ENCODE data around the gene ABI3BP.
"Not testable (repeated sequence)": the region's sequence is repeated elsewhere in the genome, so short reads cannot be mapped to it uniquely, and the experiment has no call there.

Gene ABI3BP

GRCh38 chr3:100978011-100978659 lies 15.1 kb downstream of the ABI3BP start:
- DNase-seq, result no peak

DNA sequence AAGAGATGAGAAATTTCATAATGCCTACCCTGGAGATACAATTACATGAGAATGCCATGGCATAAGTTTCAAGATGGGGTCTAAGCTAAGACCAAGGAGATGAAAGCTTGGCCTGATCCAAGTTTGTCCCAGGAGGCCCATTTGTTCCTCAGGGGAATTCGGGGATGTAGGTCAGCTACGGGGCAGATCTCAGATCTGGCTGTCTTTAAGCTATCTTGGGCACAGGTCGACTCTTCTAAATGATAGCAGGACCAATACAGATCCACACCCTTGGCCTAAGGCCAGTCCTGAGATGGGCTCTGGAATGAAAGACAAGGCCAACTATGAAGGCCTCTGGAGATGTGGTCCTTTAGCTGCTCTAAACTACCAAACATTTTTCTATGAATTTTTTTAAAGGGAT lies 16.6 kb downstream of the ABI3BP start:
- DNase-seq, result no peak

GRCh38 chr3:100975714-100976113 lies 17.5 kb downstream of the ABI3BP start:
- no peak for DNase-seq

GRCh38 chr3:100973594-100973993 lies 19.6 kb downstream of the ABI3BP start:
- no peak for DNase-seq

DNA sequence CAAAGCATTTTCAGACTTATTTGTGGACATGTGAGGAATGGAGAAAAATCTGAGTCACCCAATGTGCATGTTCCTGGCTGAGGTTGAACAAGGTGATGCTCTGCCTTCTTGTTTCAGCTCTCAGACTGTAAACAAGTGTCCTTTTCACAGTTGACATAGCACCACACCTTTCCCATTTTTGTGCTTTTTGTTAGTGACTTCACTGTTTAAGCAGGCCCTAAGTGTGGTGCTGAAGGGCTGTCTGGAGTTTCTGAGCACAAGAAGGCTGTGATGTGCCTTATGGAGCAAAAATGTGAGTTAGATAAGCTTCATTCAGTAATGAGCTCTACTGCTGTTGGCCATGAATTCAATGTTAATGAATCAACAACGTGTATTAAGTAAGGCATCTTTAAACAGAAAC lies 20.4 kb downstream of the ABI3BP start:
- no peak for DNase-seq

DNA sequence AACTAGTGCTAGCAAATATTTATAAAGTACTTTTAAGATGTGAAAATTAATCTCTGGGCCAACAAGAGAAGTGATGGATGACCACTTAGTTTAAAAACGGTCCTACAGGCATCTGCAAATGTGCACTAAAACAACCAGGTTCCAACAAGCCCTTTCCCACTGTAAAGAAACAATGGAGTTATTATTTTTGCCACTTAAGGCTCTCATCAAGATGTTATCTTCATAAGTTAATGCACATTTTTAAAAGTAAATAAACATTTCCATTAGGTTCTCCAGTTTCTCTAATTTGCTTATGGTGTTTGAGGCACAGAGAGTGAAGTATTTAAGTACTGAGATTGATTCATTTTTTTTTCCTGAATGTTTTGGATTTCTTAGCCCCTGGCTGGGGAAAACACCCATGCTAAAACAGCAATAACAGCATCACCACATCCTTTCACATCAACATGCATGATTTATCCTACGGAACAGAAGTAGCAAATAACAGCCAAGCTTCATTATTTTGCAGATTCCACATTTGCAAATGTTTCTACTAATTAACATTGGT lies 20.8 kb downstream of the ABI3BP start:
- DNase-seq, result no peak

DNA sequence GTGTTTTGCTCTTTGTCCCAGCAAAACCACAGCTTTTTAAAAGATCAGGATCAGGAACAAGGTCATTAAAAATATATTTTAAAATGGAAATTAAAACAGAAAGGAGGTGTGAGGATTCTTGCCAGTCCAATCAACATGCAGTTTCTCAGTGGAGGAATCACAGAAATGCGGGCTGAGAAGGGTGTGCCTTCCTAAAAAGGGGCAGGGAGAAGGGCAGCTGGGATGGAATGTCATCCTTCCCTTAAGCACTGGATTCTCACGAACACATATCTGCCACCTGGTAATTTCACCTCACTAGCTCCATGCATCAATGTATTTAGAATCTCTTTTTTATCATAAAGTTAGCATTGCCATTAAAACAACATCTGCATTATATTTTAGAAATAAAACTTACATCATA lies 21.4 kb downstream of the ABI3BP start:
- no peak for DNase-seq

DNA sequence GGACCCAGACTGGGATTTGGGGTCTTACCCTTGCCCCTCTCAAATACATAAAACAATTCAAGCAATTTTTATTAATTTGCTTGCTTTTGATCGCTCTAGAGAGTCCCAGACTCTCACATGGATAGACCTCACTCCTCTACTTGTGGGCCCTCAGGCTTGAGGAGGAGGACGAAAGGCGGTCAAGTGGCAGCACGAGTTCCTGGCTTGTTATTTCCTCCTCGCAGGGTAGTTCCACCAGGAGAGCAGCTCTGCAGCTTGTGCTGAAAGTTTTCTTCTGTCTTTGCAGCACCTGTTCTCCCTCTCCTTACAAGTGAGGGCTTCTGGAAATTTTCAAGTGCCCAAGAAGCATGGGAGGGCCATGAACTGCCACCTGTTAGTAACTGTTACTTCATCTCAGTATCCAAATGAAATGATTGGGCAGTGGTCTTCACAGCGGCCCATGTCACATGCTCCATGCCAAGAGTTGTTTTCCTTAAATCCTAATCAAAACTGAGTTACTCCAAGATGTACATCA lies 22.7 kb downstream of the ABI3BP start:
- DNase-seq, result no peak

- DNase-seq, result no peak
Measured at GRCh38 chr3:100968932-100969906, 24.0 kb downstream of the ABI3BP start.

- DNase-seq, result no peak
Measured at GRCh38 chr3:100966807-100967206, 26.4 kb downstream of the ABI3BP start.

DNA sequence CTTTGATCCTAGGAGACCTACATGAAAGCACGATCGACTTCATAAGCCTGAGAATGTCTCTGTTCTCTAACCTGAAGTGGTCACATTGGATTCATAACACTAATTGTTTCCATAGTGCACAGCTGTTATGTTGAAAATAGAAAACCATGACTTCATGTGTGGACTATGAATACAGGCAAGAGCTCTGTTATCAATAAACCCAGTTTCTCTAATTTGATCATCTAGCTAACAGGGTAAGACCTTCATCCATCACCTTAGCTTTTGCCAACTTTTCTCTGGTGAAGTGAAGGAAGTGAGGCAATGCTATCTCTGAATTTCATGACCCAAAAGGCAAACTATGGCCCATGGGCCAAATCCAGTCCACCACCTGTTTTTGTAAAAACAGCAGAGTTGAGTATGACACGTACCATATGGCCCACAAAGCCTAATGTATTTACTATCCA lies 27.2 kb downstream of the ABI3BP start:
- DNase-seq, result no peak

- DNase-seq, result no peak
Measured at GRCh38 chr3:100963041-100963440, 30.2 kb downstream of the ABI3BP start.

DNA sequence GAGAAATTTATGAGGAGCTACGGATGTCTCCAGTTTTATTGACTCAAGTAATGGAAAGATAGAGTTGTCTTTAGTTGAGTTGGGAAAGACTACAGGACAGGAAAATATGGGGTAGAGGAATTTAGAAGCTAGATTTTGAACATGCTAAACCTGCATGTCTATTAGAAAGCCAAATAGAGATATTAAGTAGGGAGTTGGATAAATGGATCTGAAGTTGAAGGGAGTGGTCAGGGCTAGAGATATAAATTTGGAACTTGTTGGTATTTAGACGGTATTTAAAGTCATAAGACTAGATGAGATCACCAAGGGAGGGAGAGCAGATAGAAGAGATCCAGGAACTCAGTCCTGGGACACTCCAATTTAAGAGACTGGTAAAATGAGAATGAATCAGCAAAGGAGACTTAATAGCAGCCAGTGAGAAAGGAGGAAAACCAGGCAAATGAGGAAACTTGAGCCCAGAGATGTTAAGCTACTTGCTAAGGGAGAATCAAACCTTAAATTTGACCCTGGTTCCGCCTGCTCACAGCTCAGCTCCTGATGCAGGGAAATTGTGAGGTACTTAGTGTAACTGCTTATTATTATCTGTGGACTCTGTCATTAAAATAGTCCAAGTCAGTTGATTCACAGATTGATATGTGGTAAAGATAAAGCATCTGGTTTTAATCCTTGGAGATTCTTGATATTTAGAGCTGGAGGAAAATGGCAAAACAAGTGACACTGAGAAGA lies 35.8 kb downstream of the ABI3BP start:
- DNase-seq, result no peak

DNA sequence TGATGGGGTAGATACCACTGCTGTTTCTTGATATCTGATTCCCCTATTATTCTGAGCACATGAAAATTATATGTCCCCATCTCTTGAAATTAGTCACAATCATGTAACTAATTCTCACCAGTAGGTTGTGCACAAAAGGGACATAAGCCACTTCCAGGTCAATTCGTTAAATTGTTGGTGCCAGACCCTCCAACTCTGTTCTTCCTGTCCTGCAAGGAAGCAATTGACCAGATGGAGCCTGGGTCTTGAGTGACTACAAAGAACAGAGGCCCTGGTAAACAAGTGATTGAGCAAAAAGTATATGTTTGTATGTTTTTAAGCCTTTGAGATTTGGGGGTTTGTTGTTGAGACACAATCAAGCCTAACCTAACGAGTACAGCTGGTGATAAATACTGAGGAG lies 36.9 kb downstream of the ABI3BP start:
- DNase-seq, result no peak

DNA sequence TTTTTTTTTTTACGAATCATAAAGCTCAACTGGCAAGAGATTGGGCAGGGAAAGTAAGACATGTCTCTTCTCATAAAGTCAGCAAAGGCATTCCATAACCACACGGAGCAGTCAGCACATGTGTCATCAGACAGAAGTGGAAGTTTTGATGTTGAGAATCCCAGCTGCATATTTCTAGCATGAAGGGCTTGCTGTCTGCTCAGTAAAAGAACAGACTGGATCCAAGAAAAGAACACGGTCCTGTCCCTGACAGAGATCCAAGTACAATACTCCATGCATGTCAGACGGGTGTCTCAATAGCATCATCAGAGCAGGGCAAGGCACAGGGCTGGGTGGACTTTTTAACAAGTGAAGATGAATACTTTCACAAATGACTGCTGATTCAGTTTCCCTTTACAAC lies 38.2 kb downstream of the ABI3BP start:
- no peak for DNase-seq

DNA sequence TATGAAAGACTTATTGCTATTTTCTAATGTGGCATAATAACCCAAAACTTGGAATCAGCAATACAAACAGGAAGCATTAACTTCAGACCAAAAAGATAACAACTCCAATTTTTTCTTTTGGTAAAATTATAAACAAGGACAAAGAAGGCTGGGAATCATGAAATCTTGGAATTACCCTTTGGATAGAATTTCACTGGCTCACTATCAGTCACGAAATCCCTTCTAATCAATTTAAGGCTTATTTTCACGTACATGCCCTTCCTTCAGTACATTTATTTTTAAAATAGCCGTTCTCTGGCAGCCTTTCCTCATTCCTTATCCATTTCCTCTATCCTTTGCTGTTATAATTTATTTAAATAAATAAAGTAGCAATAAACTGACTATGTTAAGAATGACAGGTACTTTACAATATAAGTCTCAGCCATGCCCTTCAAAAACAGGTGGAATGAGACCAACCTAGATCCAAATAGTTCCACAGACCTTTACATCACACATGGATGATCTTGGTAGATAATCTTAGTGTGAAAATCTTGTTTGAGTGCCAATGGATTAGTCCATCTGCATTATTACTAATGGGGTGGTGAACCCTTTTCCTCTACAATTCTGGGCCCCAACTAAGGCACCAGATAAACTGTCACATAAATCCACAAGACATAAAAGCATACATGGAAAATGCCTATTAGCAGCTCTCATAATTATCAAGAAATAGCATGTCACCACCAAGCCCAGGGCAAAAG lies 38.9 kb downstream of the ABI3BP start:
- DNase-seq, result no peak

- no peak for DNase-seq
Measured at GRCh38 chr3:100953103-100953502, 40.1 kb downstream of the ABI3BP start.

- DNase-seq, result no peak
Measured at GRCh38 chr3:100947119-100947518, 46.1 kb downstream of the ABI3BP start.

GRCh38 chr3:100946096-100946495 lies 47.1 kb downstream of the ABI3BP start:
- not testable (repeated sequence) for DNase-seq

GRCh38 chr3:100941451-100941850 lies 51.8 kb downstream of the ABI3BP start:
- no peak for DNase-seq

DNA sequence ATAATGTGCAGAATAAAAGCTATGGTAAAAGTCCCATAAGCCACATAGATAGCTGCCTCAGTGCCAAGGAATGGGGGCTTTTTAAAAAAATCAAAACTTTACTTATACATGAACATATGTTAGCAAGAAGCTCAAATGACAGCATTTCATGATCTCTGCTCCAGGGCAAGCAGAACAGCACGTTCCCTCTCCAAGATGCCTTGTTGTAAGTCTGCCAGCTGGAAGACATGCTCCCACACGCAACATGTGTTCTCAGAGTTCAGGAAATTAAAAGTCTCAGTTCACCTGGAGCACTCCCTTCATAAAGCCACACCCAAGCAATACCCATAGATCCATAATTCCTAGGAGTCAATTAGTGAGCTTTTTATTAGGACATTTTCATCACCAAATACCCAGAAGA lies 52.2 kb downstream of the ABI3BP start:
- DNase-seq, result no peak

DNA sequence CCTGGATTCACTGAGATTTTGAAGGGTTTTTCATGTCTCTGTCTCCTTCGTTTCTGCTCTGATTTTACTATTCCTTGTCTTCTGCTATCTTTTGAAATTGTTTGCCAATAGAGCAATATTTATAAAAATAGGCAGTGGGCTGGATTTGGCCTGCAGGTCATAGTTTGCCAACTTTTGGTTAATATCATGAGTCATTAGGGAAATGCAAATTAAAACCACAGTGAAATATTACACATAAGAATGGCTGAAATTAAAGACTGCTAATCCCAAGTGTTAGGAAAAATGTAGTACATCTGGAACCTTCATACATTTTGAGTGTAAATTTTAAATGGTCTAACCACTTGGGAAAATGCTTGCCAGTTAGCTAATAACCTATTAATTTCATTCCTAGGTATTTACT lies 56.3 kb downstream of the ABI3BP start:
- DNase-seq, result no peak
